Endodermal cell (in vitro differentiated cells): ENCODE data around the gene CAP2. TPM values are rescaled to one million over a fixed set of nuclear protein-coding genes. Genes with fewer than 3 reads are reported as not detected.
"Not testable (repeated sequence)": the region's sequence is repeated elsewhere in the genome, so short reads cannot be mapped to it uniquely, and the experiment has no call there.

Experiments used
- DNase-seq: peaks from one replicate; pipeline ENCODE4 v3.0.0-alpha.2; 2017
- H3K27ac ChIP-seq: 2 replicates; pipeline ENCODE4 v1.5.1; 2013; ENCODE audit warnings: mild to moderate bottlenecking, low read depth, low read length, moderate library complexity
- H3K27me3 ChIP-seq: 2 replicates; pipeline ENCODE4 v1.6.1; 2013; ENCODE audit warnings: mild to moderate bottlenecking, low read length, moderate library complexity; ENCODE audit not compliant: insufficient read depth, control insufficient read depth, poor library complexity, severe bottlenecking
- H3K36me3 ChIP-seq: 2 replicates; pipeline ENCODE4 v1.7.0; 2013; ENCODE audit warnings: mild to moderate bottlenecking, low read length, moderate library complexity; ENCODE audit not compliant: control insufficient read depth, insufficient read depth
- H3K4me1 ChIP-seq: one replicate; pipeline ENCODE4 v1.7.0; 2013; ENCODE audit warnings: low read length; ENCODE audit not compliant: control insufficient read depth, insufficient read depth
- H3K4me3 ChIP-seq: 2 replicates; pipeline ENCODE4 v1.5.1; 2013; ENCODE audit warnings: mild to moderate bottlenecking, low read length, moderate library complexity
- H3K9ac ChIP-seq: 2 replicates; pipeline ENCODE4 v1.6.1; 2013; ENCODE audit warnings: mild to moderate bottlenecking, low read length, moderate library complexity; ENCODE audit not compliant: poor library complexity, severe bottlenecking; ENCODE audit errors: extremely low read depth
- H3K9me3 ChIP-seq: 2 replicates; pipeline ENCODE4 v1.6.1; 2013; ENCODE audit warnings: mild to moderate bottlenecking, low read length, moderate library complexity; ENCODE audit not compliant: control insufficient read depth
- H3K27ac Mint-ChIP-seq: 2 replicates; pipeline ENCODE4 v1.8.0; 2020; ENCODE audit warnings: mixed read lengths
- H3K27me3 Mint-ChIP-seq: 2 replicates; pipeline ENCODE4 v1.8.0; 2021; ENCODE audit warnings: mild to moderate bottlenecking, mixed read lengths; ENCODE audit not compliant: insufficient read depth
- H3K36me3 Mint-ChIP-seq: 2 replicates; pipeline ENCODE4 v1.8.0; 2020; ENCODE audit warnings: low read depth, mixed read lengths
- H3K4me1 Mint-ChIP-seq: 2 replicates; pipeline ENCODE4 v1.8.0; 2020; ENCODE audit warnings: mixed read lengths
- H3K4me3 Mint-ChIP-seq: 2 replicates; pipeline ENCODE4 v1.8.0; 2020; ENCODE audit warnings: mild to moderate bottlenecking, moderate library complexity, mixed read lengths
- H3K9me3 Mint-ChIP-seq: 2 replicates; pipeline ENCODE4 v1.8.0; 2020; ENCODE audit warnings: mild to moderate bottlenecking, mixed read lengths
- CTCF ChIP-seq: fragments of 200-600 bp; sonication (generic); conservative IDR thresholded peaks from 2 replicates; pipeline ENCODE4 v1.5.0; 2021; ENCODE audit warnings: antibody characterized with exemption, mild to moderate bottlenecking
- WGBS, 2 experiments: methylation state at CpG; one replicate each; pipeline versions ENCODE4 v1.1.5 to v1.1.7; 2013; ENCODE audit warnings: missing lambda C conversion rate in 2 of 2, mixed read lengths in 1 of 2; ENCODE audit not compliant: insufficient coverage in 1 of 2, insufficient read length in 1 of 2; 5-methylcytosine and 5-hydroxymethylcytosine counted together
- total RNA-seq, 2 donors: library from RNA; stranded (reverse); fragmentation: NEBNext Ultra II Directional in 1 of 2; extraction: Animal tissue kit (Norgen Biotek cat#: 25700) in 1 of 2; gene quantifications; 2 replicates in 1 of 2; 3 replicates in 1 of 2; pipeline ENCODE4 v1.2.1, GENCODE V29; 2021

CAP2 gene
- total RNA-seq, 2 donors from 2014 or later, result 29.8 to 35.9 TPM

- H3K4me1 ChIP-seq, result peaks cover 3% of the 10 kb centered on the region
- Mint-ChIP-seq H3K27ac (no peak overlapping the region), H3K9me3 (peaks cover 8% of the 10 kb centered on the region), H3K27me3 (peaks cover 2% of the 10 kb centered on the region), H3K36me3 (peaks cover 44% of the 10 kb centered on the region), H3K4me1 (peaks cover 5% of the 10 kb centered on the region), H3K4me3 (no peak overlapping the region)
- WGBS, 2 experiments, result 92% methylated on average over 3 of the region's 3 CpGs; no CpG with 5 or more reads in 1 of the 2 experiments
- peaks cover 42% of the 10 kb centered on the region for H3K36me3 ChIP-seq
- no peak overlapping the region for H3K9ac ChIP-seq
- no peak overlapping the region for H3K4me3 ChIP-seq
- H3K27ac ChIP-seq, result no peak overlapping the region
- no peak for DNase-seq
- H3K9me3 ChIP-seq, result peaks cover 44% of the 10 kb centered on the region
- no peak for TF ChIP-seq CTCF
- H3K27me3 ChIP-seq, result no peaks in the 10 kb centered on the region
Measured at GRCh38 chr6:17397764-17398194, 4.4 kb downstream of the CAP2 start.

- peaks cover 30% of the 10 kb centered on the region for H3K36me3 ChIP-seq
- peaks cover 26% of the 10 kb centered on the region for H3K36me3 Mint-ChIP-seq
- not testable (repeated sequence) for H3K27ac Mint-ChIP-seq, H3K9me3 Mint-ChIP-seq, H3K4me1 ChIP-seq, H3K4me3 ChIP-seq, H3K27ac ChIP-seq, H3K27me3 ChIP-seq, H3K9ac ChIP-seq, H3K27me3 Mint-ChIP-seq, H3K4me1 Mint-ChIP-seq, H3K4me3 Mint-ChIP-seq, DNase-seq
- H3K9me3 ChIP-seq, result peaks cover 18% of the 10 kb centered on the region
- 86 to 87% methylated on average over 6 of the region's 7 CpGs for WGBS, 2 experiments
Measured at GRCh38 chr6:17405181-17405943, 12.0 kb downstream of the CAP2 start.

GRCh38 chr6:17405944-17406245, 12.5 kb downstream of the CAP2 start:
- H3K27me3 Mint-ChIP-seq, result no peaks in the 10 kb centered on the region
- peaks cover 33% of the 10 kb centered on the region for H3K36me3 ChIP-seq
- peaks cover 6% of the 10 kb centered on the region for H3K4me1 Mint-ChIP-seq
- TF ChIP-seq CTCF, result no peak
- H3K27ac ChIP-seq, result no peak overlapping the region
- H3K27ac Mint-ChIP-seq, result no peak overlapping the region
- WGBS, 2 experiments, result 95 to 97% methylated on average over 8 of the region's 8 CpGs
- peaks cover 27% of the 10 kb centered on the region for H3K36me3 Mint-ChIP-seq
- DNase-seq, result no peak
- no peaks in the 10 kb centered on the region for H3K4me1 ChIP-seq
- no peak overlapping the region for H3K4me3 ChIP-seq
- H3K9me3 Mint-ChIP-seq, result peaks cover 15% of the 10 kb centered on the region
- no peak overlapping the region for H3K4me3 Mint-ChIP-seq
- H3K9ac ChIP-seq, result no peak overlapping the region
- H3K27me3 ChIP-seq, result no peaks in the 10 kb centered on the region
- peaks cover 21% of the 10 kb centered on the region for H3K9me3 ChIP-seq
